KOPT-K1 (cell line): ENCODE measurements around the gene TRMT11.

Experiments used
- H3K27ac ChIP-seq: fragments of 200-600 bp; sonication (generic); 2 replicates; pipeline ENCODE4 v1.5.1; 2016; ENCODE audit warnings: antibody characterized with exemption, mild to moderate bottlenecking, low read depth, low read length; ENCODE audit not compliant: poor library complexity, severe bottlenecking
- H3K36me3 ChIP-seq: fragments of 200-600 bp; sonication (generic); 2 replicates; pipeline ENCODE4 v1.5.1; 2017; ENCODE audit warnings: antibody characterized with exemption, mild to moderate bottlenecking, low read length, moderate library complexity; ENCODE audit not compliant: insufficient read depth
- H3K9me3 ChIP-seq: fragments of 200-600 bp; sonication (generic); 2 replicates; pipeline ENCODE4 v1.5.1; 2017; ENCODE audit warnings: antibody characterized with exemption, low read length, mild to moderate bottlenecking; ENCODE audit not compliant: insufficient read depth, poor library complexity, severe bottlenecking

TRMT11 gene

DNA sequence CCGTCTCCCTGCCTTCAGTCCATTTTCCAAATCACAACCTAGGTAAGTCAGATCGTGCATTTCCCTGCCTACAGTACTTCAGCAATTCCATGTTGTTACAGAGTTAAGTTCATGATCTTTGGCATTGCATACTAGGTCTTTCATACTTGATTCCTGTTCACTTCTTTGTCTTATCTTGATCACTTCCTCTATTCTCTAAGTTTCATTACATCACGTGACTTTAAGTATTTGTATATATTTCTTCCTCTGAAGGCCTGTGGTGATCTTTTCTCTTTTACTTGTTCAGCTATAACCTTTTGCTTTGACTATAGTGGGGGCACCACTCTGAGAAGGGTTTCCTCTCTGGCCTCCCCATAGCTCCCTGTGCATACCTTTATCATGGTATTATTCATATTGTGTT is 100.2 kb downstream of the TRMT11 start:
- no peak overlapping the region for H3K27ac ChIP-seq
- H3K9me3 ChIP-seq, result no peaks in the 10 kb centered on the region

More for the DNA sequence above, 100.2 kb downstream of the TRMT11 start:
- no peaks in the 10 kb centered on the region for H3K36me3 ChIP-seq
